Ishikawa (cell line): ENCODE measurements around the gene ZDHHC5.

Experiments
- CEBPB ChIP-seq: IDR thresholded peaks from 2 replicates; pipeline ENCODE4 v1.6.1; 2012
- CREB1 ChIP-seq: IDR thresholded peaks from 2 replicates; pipeline ENCODE4 v1.6.1; 2012; ENCODE audit warnings: low read depth
- EGR1 ChIP-seq: IDR thresholded peaks from 2 replicates; pipeline ENCODE4 v1.6.1; 2012
- EP300 ChIP-seq: IDR thresholded peaks from 2 replicates; pipeline ENCODE4 v1.6.1; 2012; ENCODE audit warnings: borderline replicate concordance
- FOXM1 ChIP-seq: IDR thresholded peaks from 2 replicates; pipeline ENCODE4 v1.6.1; 2012; ENCODE audit warnings: low read depth, borderline replicate concordance
- MAX ChIP-seq: IDR thresholded peaks from 2 replicates; pipeline ENCODE4 v1.6.1; 2012
- NFIC ChIP-seq: IDR thresholded peaks from 2 replicates; pipeline ENCODE4 v1.6.1; 2012
- RAD21 ChIP-seq: IDR thresholded peaks from 2 replicates; pipeline ENCODE4 v1.6.1; 2012; ENCODE audit warnings: low read depth
- REST ChIP-seq: IDR thresholded peaks from 2 replicates; pipeline ENCODE4 v1.6.1; 2012; ENCODE audit warnings: low read depth, mild to moderate bottlenecking
- TAF1 ChIP-seq: IDR thresholded peaks from 2 replicates; pipeline ENCODE4 v1.6.1; 2012; ENCODE audit warnings: low read depth, mild to moderate bottlenecking
- TCF12 ChIP-seq: IDR thresholded peaks from 2 replicates; pipeline ENCODE4 v1.6.1; 2012; ENCODE audit warnings: low read depth
- TEAD4 ChIP-seq: IDR thresholded peaks from 2 replicates; pipeline ENCODE4 v1.6.1; 2012
- USF1 ChIP-seq: IDR thresholded peaks from 2 replicates; pipeline ENCODE4 v1.6.1; 2012
- YY1 ChIP-seq: IDR thresholded peaks from 2 replicates; pipeline ENCODE4 v1.6.1; 2012; ENCODE audit warnings: low read depth
- ZBTB7A ChIP-seq: IDR thresholded peaks from 2 replicates; pipeline ENCODE4 v1.6.1; 2012; ENCODE audit warnings: low read depth

The ZDHHC5 gene

GRCh38 chr11:57622263-57622662, 45.7 kb upstream of the ZDHHC5 start:
- TF ChIP-seq CEBPB: no peak
- TF ChIP-seq MAX: no peak
- TF ChIP-seq NFIC: no peak
- no peak for TF ChIP-seq FOXM1
- TF ChIP-seq CREB1: no peak
- TF ChIP-seq ZBTB7A: no peak
- no peak for TF ChIP-seq TEAD4
- TF ChIP-seq EP300: no peak
- TF ChIP-seq USF1: no peak
- TF ChIP-seq TCF12: no peak
- TF ChIP-seq REST: no peak
- TF ChIP-seq TAF1: no peak
- TF ChIP-seq YY1: no peak
- no peak for TF ChIP-seq RAD21

GRCh38 chr11:57624864-57625263, 43.0 kb upstream of the ZDHHC5 start:
- TF ChIP-seq CREB1: no peak
- TF ChIP-seq RAD21: no peak
- no peak for TF ChIP-seq YY1
- TF ChIP-seq TCF12: no peak
- no peak for TF ChIP-seq EP300
- TF ChIP-seq TEAD4: no peak
- TF ChIP-seq ZBTB7A: no peak
- no peak for TF ChIP-seq USF1
- no peak for TF ChIP-seq NFIC
- no peak for TF ChIP-seq TAF1
- TF ChIP-seq MAX: no peak

GRCh38 chr11:57626895-57627294, 41.0 kb upstream of the ZDHHC5 start:
- TF ChIP-seq ZBTB7A (no peak), FOXM1 (no peak), CREB1 (no peak), REST (no peak), NFIC (no peak), TEAD4 (no peak), USF1 (no peak), CEBPB (no peak), MAX (no peak), YY1 (no peak)

GRCh38 chr11:57630171-57630570, 37.7 kb upstream of the ZDHHC5 start:
- no peak for TF ChIP-seq NFIC
- no peak for TF ChIP-seq REST
- no peak for TF ChIP-seq EGR1
- TF ChIP-seq TAF1: no peak
- no peak for TF ChIP-seq USF1
- TF ChIP-seq CREB1: no peak
- no peak for TF ChIP-seq ZBTB7A
- no peak for TF ChIP-seq EP300
- no peak for TF ChIP-seq YY1
- TF ChIP-seq TCF12: no peak
- TF ChIP-seq FOXM1: no peak
- no peak for TF ChIP-seq RAD21
- no peak for TF ChIP-seq CEBPB
- TF ChIP-seq MAX: no peak
- TF ChIP-seq TEAD4: no peak
